Activated CD4-positive, alpha-beta T cell treated with anti-CD3 and anti-CD28 coated beads, Interleukin-2, amount 50 U/mL, for 24 hours (primary cell): Measurements from ENCODE around the gene HSPA9.

ENCODE experiments used
- DNase-seq, 2 donors: peaks; one replicate each; pipeline ENCODE4 v3.0.0-alpha.2; 2020; ENCODE audit warnings: low read depth in 1 of 2, low spot score in 1 of 2

The HSPA9 gene

DNA sequence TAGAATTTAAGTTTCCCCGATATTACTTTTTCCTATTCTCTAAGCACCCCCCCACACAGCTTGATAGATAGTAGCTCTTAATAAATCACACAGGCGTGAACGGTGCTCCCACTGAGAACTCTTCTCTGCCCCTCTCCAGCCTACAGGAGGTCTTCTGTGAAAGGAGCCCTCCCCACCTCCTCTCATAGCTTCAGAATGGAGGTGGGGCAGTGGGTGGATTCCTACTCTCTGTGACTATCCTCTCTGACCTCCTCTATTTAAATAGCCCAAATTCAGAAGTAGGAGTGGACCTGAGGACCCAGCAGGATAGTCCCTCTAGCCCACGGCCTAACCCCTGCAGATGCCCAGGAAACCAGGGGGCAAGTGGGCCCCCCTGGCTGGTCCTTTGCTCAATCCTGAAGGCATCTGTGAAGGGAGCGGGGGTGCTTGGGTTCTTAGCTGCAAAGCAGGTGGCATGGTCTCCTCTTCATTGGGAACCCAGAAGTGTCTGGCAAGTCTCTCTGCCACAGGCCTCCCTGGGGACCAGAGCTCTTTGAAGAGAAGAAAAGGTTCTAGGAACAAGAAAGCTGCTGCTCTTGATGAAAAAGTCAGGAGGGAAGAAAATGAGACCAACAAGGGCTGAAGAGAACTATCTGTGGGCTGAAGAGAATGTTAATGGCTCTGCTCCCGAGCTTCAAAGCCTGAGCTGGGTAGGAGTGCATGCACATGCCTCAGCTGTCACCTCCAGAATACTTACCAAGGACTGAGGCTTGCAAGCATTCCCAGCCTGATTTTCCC, 21.1 kb upstream of the HSPA9 start:
- no peak for DNase-seq

DNA sequence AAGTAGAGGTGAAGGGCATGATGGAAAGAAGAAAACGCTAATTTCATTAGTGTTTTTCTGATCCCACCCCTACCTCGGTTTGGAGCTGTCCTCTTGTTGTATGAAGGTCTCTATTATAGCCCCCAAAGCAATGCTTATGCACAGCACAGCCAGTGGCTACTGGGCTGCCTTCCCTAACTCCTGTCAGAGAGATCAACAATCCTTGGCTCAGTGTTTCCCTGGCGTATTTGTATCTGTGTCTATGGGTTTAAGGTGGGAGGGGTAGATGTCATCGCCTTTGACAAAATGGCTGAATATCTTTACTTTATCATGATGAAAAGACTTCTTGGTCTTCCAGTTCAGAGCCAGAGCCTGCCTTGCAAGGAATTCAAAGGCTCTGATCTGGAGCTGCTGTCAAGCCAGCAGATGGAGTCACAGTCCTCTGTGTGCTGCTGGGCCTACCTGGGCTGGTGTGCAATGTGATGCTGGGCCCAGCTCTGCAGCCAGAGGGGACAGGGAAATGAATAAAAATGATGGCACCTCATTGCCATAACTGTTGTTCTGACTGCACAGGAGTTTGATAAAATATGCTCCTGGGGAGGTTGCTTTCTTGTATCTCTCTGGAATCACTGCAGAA, 20.1 kb upstream of the HSPA9 start:
- DNase-seq, result no peak

DNA sequence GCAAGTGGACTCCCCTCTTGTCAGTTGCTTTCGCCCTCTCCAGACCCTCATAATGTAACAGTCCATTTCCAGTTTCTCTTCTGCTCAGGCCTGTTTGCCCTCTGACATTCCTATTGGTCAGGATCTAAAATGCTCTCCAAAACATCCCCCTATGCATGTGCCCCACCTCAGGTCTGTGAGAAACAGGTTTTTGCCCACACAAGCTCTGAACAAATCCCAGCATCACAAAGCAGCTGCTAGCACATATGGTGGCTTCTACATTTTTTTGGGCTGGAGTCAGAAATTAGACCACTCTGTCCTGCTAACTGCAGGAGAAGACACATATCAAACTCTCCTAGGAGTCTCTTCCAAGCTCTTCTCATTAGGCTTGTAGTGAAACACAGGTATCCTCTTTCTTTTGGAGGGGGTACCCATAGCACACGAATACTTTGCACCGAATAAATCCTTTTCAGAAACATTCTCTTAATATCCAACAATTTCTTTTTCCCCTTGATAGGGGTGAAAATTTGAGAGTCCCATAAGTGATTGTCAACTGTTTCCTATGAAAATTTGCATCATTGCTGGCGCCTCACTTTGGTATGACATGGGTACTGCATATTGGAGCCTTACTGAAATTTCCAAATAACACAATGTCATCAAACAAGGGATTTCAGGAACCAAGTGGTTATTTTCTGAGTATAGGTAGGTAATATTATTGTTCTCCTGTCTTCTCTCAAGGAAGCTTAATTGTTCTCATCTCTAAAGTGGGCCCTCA, 19.3 kb upstream of the HSPA9 start:
- no peak for DNase-seq

DNA sequence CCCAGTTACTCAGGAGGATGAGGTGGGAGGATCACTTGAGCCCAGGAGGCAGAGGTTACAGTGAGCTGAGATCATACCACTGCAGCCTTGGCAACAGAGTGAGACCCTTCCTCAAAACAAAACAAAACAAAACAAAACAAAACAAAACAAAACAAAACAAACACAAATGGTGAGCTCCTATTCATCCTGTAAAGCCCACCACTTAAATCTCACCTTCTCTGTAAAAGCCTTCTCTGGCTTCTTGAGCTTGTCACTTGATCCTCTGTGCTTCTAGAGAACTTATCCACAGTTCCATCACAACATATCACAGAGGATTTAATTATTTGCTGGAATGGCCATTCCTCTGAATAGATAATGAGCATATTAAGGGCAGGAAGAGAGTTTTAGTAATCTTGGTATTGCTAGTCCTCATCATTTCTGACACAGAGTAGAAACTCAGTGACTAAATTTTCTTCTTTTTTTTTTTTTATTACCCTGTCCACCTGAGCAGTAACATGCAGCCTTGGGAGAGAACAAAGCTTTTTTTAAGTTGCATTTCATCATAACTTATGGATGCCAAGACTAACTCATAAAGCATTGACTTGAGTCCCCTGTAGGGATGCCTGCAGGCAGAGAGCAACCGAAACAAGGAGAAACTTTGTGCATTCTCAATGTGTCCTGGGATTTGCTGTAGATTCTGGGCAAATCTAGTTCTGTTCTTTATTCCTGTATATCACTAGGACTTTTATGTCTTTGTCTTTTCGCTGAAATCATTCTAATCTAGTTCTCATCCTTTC, 13.0 kb upstream of the HSPA9 start:
- no peak for DNase-seq

DNA sequence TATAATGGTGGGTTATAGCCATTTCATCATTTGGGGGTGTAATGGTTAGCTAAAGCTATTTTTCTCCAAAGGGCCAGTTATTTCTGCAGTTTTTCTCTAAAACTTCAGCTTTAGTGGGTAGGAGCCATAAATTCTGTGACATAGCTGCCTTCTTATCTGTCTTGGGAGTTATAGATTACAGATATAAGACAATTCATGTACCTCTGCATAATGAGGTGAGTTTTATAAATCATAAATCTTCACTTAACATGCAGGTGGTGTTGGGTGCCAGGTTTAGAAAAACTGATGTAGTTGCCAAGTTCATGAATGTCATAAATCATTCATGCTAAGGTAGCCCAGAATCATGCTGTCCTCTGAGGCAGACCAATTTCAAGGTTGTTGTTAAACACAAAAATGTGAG, 10.0 kb upstream of the HSPA9 start:
- DNase-seq, result no peak

DNA sequence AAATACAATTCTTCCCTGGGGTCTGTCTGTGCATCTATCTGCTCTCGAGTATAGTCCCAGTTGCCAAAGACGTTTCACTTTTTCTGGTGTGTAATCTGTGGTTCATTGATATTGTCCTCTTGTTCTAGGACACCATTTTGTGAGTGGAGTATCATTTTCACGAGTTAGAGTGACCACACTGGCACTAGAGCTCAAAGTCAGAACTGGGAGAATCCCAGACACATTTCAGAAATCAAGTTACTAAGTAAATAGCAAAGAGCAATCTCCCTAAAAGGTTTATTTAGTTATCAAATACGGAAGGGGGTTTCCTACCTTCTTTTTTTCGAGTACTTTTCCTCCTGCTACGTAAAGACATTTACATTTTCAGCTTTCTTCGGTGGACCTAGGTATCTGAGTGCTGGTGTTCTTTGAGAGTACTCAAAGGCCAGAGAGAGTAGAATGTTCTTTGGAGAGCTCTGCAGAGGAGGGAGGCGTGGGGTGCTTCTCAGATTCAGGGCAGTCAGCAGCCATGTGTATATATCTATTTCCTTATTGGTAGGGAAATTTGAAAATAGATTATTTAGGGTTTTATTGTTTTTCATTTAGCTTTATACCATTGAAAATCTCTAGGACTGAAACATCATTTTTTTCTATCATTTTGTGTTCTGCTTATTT, 8.9 kb upstream of the HSPA9 start:
- no peak for DNase-seq

DNA sequence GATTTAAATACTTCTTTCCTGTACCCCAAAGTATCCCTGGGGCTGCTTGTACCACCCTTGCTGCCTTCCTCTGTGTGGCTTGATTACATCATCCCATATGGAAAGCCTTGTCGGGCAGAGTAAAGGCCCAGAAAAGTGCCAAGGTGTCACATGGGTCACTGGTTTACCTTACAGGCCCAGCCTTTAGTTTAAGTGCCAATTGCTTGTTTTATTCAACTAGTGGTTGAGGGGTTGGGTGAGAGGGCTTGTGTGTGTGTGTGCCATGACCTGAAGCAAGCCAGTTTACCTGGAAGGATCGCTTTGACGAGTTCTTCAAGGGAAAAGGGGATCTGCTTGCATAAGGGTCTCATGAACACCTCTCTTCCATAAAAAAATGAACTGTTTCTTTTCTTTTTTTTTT, 7.8 kb upstream of the HSPA9 start:
- no peak for DNase-seq

DNA sequence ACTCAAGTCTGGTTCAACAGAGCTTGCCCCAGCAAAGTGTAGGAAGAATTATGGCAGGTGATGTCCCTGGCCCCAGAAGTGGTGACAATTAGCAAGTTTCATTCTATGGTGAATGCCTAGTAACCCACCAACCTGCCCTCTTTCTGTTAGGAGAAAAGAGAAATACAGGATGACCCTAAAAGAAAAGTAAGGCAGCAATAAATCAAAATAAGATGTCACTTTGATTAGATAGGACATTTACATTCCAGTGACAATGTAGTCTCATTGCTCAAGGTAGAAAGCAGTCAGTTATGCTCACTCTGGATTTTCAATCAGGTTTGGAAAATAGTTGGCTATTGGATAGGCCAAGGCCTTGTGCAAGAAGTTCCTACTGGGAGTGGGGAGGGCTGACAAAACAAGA, 5.6 kb upstream of the HSPA9 start:
- DNase-seq, result no peak

DNA sequence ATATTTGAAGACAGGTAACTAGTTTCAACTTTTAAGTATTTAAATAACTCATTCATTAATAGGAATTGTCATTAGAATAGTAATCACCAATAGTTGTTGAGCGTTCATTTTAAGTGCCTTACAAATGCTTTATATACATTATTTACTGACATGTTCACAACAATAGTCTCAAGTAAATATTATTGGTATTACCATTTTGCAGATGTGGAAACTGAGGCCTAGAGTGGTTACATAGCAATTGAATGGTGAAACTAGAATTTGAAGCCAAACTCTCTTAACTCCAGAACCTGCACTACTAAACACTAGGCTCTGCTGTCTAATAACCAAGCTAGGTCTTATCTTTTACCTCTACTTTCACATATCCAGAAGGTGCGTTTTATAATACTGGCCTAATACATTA, 4.8 kb upstream of the HSPA9 start:
- DNase-seq, result no peak

DNA sequence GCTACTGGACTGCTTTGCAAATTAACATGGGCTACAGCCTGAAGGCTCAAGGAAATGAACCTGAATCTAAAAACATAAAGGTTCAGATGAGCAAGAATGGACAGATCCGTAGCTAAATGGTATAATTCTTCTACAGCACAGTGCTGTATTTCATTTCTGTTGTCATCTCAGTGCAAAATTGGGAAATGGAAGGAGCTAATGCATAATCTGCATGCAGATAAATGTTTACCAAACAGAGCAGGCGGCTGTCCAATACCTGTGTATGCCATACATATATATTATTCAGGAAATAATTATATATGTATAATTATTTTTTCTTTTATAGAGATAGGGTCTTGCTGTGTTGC, 4.3 kb upstream of the HSPA9 start:
- no peak for DNase-seq

DNA sequence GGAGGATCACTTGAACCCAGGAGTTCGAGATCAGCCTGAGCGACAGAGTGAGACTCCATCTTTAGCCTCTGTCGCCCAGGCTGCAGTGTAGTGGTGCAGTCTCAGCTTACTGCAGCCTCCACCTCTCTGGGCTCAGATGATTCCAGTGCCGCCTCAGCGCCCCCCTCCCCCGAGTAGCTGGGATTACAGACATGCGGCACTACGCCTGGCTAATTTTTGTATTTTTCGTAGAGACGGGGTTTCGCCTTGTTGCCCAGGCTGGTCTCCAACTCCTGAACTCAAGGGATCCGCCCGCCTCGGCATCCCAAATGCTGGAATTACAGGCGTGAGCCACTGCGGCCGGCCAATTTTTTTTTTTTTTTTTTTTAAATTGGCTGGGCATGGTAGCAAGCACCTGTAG, 2.3 kb upstream of the HSPA9 start:
- DNase-seq, result no peak

DNA sequence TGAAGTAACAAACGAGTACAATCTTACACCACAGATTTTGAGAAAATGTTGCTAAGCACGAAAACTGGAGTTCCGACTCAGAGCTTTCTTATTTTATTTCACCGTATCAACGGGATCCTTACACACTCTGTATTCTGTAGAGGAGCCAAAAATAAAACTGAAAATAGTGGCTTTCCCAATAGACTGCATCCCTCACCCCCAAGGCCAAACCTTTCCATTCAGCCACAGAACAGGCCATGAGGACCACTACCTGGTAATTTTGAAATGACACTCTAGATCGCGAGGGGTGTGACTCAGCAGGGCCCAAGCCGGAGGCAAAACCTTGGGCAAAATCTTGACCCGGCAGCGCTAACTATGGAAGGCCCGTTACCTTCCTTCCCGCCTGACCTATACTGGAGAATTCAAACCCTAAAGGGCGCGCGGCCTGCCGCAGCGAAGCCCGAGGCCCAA, 432 bp downstream of the HSPA9 start:
- no peak for DNase-seq

DNA sequence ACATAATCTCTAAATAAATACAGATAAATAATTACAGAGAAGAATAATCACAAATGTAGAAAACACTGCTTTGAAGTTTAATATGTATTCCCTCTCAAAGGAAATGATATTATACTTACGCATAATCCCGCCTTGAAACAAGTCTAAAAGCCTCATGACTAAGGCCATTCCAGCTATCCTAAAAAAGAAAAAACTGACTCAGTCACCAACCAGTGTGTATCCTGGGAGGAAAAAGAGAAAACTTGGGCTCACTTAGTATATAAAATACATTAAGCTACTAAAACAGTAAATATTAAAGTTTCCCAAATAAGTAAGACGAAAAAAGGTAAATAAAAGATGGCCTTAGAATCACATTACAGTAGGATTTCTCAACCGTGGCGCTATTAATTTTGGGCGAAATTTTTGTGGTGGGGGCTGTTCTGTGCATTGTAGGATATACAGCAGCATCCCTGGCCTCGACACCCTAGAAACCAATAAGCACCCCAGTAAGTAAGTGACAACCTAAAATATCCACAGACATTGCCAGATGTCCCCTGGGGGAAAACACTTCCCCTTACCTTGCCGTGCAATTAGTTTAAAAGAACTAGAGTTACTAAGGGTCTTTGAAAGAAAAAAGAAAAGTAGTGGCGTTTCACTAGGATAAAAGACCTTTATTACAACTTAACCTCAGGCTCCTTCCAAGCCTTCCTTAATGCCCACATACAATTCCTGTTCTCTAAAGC, 1.1 kb downstream of the HSPA9 start:
- DNase-seq, result no peak

DNA sequence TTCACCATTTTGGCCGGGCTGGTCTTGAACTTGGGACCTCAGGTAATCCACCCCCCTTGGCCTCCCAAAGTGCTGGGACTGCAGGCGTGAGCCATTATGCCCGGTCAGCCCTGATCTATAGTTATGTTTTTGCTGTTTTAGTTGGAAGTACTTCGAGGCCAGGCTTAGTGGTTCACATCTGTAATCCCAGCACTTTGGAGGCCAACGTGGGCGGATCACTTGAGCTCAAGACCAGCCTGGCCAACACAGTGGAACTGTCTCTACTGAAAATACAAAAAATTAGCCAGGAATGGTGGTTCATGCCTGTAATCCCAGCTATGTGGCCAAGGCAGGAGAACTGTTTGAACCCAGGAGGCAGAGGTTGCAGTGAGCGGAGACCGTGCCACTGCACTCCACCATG, 2.0 kb downstream of the HSPA9 start:
- DNase-seq, result no peak

DNA sequence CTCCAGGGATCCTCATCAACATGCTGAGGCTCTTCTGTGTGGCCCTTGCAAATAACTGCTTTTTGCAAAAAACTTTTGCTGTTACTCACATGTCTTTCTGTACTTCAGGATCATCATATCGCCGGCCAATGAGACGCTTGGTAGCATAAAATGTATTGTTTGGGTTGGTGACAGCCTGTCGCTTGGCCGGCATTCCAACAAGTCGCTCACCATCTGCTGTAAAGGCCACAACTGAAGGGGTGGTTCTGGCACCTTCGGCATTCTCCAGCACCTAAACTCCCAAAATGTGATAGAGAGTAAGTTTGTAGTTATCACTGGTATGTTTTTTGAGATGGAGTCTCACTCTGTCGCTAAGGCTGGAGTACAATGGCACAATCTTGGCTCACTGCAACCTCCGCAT, 4.3 kb downstream of the HSPA9 start:
- DNase-seq, result no peak

DNA sequence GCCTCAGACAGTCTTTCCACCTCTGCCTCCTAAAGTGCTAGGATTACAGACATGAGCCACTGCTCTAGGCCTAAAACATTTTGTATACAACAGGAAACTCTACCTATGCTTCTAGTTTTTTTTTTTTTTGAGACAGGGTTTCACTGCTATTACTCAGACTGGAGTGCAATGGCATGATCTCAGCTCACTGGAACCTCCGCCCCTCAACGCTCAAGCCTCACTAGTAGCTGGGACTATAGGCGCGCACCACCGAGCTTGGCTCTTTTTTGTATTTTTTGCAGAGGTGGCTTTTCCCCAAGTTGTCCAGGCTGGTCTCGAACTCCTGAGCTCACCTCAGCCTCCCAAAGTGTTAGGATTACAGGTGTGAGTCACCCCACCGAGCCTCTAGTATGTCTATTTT, 5.4 kb downstream of the HSPA9 start:
- DNase-seq, result no peak

DNA sequence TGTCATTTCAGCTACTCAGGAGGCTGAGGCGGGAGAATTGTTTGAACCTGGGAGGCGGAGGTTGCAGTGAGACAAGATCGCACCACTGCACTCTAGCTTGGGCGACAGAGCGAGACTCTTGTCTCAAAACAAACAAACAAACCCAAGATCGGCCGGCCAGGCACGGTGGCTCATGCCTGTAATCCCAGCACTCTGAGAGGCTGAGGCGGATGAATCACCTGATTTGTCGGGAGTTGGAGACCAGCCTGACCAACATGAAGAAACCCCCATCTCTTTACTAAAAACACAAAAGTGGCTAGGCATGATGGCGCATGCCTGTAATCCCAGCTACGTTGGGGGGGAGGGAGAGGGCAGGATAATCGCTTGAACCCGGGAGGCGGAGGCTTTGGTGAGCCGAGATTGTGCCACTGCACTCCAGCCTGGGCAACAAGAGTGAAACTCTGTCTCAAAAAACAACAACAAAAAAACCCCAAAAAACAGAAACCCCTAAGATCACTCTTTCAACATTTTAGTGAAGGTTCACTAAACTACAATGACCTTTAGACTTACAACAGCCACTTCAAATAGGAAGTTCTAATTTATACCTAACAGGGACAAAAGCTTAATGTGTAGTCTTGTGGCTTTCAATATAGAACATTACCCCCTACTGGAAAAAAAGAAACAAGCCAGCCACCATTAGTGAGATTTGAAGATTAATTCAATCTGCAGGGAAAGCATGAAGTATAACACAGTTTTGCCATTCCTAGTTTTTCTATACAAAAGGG, 7.0 kb downstream of the HSPA9 start:
- DNase-seq, result no peak

DNA sequence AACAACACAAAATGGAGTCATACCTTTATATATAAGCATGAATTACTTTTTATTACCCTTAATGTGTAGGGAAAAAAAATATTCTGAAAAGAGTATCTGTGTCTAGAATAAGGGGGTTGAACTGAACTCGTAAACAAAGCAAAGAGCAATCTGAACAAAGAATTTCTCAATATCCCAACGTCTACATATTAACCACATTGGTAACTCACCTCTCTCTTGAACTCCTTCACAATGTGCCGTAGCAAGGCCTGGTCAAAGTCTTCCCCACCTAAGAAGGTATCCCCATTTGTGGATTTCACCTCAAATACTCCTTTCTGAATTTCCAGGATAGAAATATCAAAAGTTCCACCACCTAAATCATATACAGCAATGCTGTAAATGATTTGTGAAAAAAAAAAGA, 8.4 kb downstream of the HSPA9 start:
- no peak for DNase-seq

DNA sequence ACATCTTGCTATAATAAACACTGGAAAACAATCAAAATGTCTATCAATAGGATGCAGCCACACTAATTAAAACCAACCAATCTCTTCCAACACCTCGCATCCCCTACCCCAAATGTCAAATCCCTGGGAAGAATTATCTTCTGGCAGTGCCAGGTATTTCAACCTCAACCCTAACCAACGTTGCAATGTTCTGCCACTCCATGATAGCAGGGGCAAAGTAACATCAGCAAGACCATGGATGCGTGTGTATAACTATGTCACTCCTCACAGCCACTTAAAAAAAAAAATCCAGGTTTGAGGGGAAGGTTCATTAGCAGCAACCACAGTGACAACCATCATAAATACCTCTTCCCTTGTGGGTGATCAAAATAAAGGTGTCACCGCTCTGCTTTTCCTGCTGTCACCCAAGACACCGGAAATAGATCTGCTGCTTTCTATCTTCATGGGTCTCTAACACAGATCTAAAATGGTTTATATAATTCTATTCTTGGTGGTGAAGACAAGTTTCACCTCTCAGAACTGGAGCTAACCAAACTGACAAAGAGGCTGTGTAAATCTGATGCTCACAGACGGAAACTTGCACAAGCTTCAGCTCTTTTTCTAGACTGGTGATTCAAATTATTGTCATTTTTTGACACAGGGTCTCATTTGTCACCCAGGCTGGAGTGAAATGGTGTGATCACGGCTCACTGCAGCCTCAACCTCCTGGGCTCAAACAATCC, 9.9 kb downstream of the HSPA9 start:
- no peak for DNase-seq
